ENCODE measurements around the gene HLA-DOB. TPM values are rescaled to one million over a fixed set of nuclear protein-coding genes. Genes with fewer than 3 reads are reported as not detected.

HLA-DOB gene
- total and polyA plus RNA-seq, 2 donors (not counting 3 experiments of a cell fraction or from before 2014, with no cell fraction given): 0.46 to 0.54 TPM

DNA sequence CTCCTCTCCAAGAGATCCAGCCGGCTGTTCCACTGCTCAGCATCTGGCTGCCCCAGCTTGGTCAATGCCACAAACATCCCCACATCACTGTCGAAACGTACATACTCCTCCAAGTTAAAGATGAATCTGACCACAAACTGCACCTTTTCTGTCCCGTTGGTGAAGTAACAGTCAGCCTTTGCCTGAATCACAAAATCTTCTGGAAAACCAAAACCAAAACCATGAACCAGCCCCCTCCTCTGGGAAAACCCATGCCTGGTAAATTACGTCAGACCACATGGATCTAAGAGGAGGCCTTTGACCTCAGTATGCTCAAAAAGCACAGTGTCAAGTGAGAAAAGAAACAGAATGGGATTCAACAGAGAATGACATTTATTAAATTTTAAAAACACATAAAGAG, 1.7 kb downstream of the HLA-DOB start:
- intact Hi-C loops (cut with micrococcal nuclease): no loop called here

DNA sequence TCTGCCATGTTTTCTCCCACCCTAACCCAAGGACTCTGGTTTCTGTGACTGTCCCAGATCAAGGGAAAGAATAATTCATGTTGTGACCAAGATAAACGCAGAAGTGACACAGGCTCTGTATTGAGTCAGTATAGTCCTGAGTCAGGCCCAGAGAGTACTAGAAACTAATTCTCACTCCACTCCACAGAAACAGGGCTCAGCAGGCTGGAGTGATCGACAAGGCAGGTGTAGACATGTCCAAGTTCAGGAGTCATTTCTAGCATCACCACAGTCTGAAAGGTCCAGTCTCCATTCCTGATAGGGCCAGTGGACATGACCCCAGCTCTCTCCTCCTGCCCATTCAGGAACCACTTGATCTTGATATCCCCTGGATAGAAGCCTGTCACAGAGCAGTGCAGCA, 2.7 kb downstream of the HLA-DOB start:
- Histone ChIP-seq H3K9me3 (replicated peaks; ENCODE audit: control insufficient read depth, insufficient read depth, low read length) (no peaks in the 10 kb centered on the region), H3K27ac (ENCODE audit: insufficient read depth, low read depth, low read length) (no peak overlapping the region), H3K27me3 (ENCODE audit: control insufficient read depth in 2 of 2, insufficient read depth in 2 of 2, low read length in 2 of 2) (peaks cover 8 to 15% of the 10 kb centered on the region in 2 experiments), H3K4me1 (ENCODE audit: control insufficient read depth, extremely low read depth, insufficient read depth, low read length) (no peaks in the 10 kb centered on the region), H3K4me2 (ENCODE audit: insufficient read depth, low read length) (no peak overlapping the region), H3K9ac (replicated peaks; ENCODE audit: extremely low read depth, insufficient read depth, low read length) (no peak overlapping the region), H3K4me3 (replicated peaks in 1 of 3; ENCODE audit: insufficient read depth in 1 of 3, low read depth in 1 of 3, low read length in 3 of 3) (no peak overlapping the region), H3K9me1 (replicated peaks; ENCODE audit: control insufficient read depth, extremely low read depth, insufficient read depth, low read length) (no peaks in the 10 kb centered on the region), H4K20me1 (replicated peaks; ENCODE audit: control insufficient read depth, extremely low read depth, insufficient read depth, low read length) (no peaks in the 10 kb centered on the region), H3K79me2 (ENCODE audit: control insufficient read depth, insufficient read depth, low read length) (no peaks in the 10 kb centered on the region), H3K36me3 (ENCODE audit: control insufficient read depth in 2 of 2, extremely low read depth in 1 of 2, insufficient read depth in 2 of 2, low read length in 2 of 2) (no peaks in the 10 kb centered on the region), H2AFZ (ENCODE audit: low read depth, low read length) (no peak overlapping the region)
- intact Hi-C loops (cut with micrococcal nuclease) (no loop called here), dilution Hi-C loops (cut with MboI; ENCODE audit: extremely low pct_ligation_motif_present, low sequenced_read_pairs) (no loop called here)
- TF ChIP-seq GATA2 (IDR thresholded peaks at IDR 0.05; ENCODE audit: insufficient read depth, insufficient read length, low read depth, low read length) (no peak), MYC (IDR thresholded peaks at IDR 0.05; ENCODE audit: low read depth, low read length) (no peak), FOS (IDR thresholded peaks at IDR 0.05; ENCODE audit: borderline replicate concordance, insufficient read depth, low read length) (no peak), POLR2AphosphoS5 (IDR thresholded peaks at IDR 0.05; ENCODE audit: insufficient read depth, low read depth, low read length) (no peak), POLR2A (IDR thresholded peaks at IDR 0.05; ENCODE audit: low read depth, low read length) (no peak), JUN (IDR thresholded peaks at IDR 0.05; ENCODE audit: borderline replicate concordance, insufficient read depth, insufficient read length, low read depth) (no peak), EZH2 (IDR thresholded peaks at IDR 0.05; ENCODE audit: borderline replicate concordance, low read depth, low read length, severe bottlenecking) (no peak)
- TF ChIP-seq, protein P1, sequence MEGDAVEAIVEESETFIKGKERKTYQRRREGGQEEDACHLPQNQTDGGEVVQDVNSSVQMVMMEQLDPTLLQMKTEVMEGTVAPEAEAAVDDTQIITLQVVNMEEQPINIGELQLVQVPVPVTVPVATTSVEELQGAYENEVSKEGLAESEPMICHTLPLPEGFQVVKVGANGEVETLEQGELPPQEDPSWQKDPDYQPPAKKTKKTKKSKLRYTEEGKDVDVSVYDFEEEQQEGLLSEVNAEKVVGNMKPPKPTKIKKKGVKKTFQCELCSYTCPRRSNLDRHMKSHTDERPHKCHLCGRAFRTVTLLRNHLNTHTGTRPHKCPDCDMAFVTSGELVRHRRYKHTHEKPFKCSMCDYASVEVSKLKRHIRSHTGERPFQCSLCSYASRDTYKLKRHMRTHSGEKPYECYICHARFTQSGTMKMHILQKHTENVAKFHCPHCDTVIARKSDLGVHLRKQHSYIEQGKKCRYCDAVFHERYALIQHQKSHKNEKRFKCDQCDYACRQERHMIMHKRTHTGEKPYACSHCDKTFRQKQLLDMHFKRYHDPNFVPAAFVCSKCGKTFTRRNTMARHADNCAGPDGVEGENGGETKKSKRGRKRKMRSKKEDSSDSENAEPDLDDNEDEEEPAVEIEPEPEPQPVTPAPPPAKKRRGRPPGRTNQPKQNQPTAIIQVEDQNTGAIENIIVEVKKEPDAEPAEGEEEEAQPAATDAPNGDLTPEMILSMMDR (IDR thresholded peaks at IDR 0.05; ENCODE audit: extremely low read depth in 1 of 2, insufficient read depth in 1 of 2, low read depth in 1 of 2, low read length in 2 of 2): no peak
- TF ChIP-seq, protein P2, sequence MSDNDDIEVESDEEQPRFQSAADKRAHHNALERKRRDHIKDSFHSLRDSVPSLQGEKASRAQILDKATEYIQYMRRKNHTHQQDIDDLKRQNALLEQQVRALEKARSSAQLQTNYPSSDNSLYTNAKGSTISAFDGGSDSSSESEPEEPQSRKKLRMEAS (IDR thresholded peaks at IDR 0.05; ENCODE audit: insufficient read depth, insufficient read length): no peak
- POLR2A ChIA-PET: no interaction called here
- BruUV-seq (replicated peaks): no TSS peak
- no peak for FAIRE-seq
- CTCF ChIA-PET: interaction anchor here (2.5 kb wide), 1 partner anchor 54 kb away, joined by 13 read pairs; no protein-coding TSS in a partner anchor
- DNase-seq (ENCODE audit: low read depth, low spot score): no peak

More for the DNA sequence above, 1.7 kb downstream of the HLA-DOB start:
- no peak overlapping the region for H2AFZ ChIP-seq (ENCODE audit: low read depth, low read length)
- no peaks in the 10 kb centered on the region for H3K9me1 ChIP-seq (replicated peaks; ENCODE audit: control insufficient read depth, extremely low read depth, insufficient read depth, low read length)
- H3K27me3 ChIP-seq (ENCODE audit: control insufficient read depth in 2 of 2, insufficient read depth in 2 of 2, low read length in 2 of 2): peaks cover 4 to 16% of the 10 kb centered on the region in 2 experiments
- H3K79me2 ChIP-seq (ENCODE audit: control insufficient read depth, insufficient read depth, low read length): no peaks in the 10 kb centered on the region
- H3K36me3 ChIP-seq (ENCODE audit: control insufficient read depth in 2 of 2, extremely low read depth in 1 of 2, insufficient read depth in 2 of 2, low read length in 2 of 2): no peaks in the 10 kb centered on the region
- no peak overlapping the region for H3K4me3 ChIP-seq (replicated peaks in 1 of 3; ENCODE audit: insufficient read depth in 1 of 3, low read depth in 1 of 3, low read length in 3 of 3)
- H3K4me1 ChIP-seq (ENCODE audit: control insufficient read depth, extremely low read depth, insufficient read depth, low read length): no peaks in the 10 kb centered on the region
- H4K20me1 ChIP-seq (replicated peaks; ENCODE audit: control insufficient read depth, extremely low read depth, insufficient read depth, low read length): no peaks in the 10 kb centered on the region
- dilution Hi-C loops (cut with MboI; ENCODE audit: extremely low pct_ligation_motif_present, low sequenced_read_pairs): no loop called here
- H3K4me2 ChIP-seq (ENCODE audit: insufficient read depth, low read length): no peak overlapping the region
- TF ChIP-seq POLR2AphosphoS5 (IDR thresholded peaks at IDR 0.05; ENCODE audit: insufficient read depth, low read depth, low read length) (no peak), JUN (IDR thresholded peaks at IDR 0.05; ENCODE audit: borderline replicate concordance, insufficient read depth, insufficient read length, low read depth) (no peak), FOS (IDR thresholded peaks at IDR 0.05; ENCODE audit: borderline replicate concordance, insufficient read depth, low read length) (no peak), POLR2A (IDR thresholded peaks at IDR 0.05; ENCODE audit: low read depth, low read length) (no peak)
- TF ChIP-seq, protein P1 (IDR thresholded peaks at IDR 0.05; ENCODE audit: extremely low read depth in 1 of 2, insufficient read depth in 1 of 2, low read depth in 1 of 2, low read length in 2 of 2): no peak
- POLR2A ChIA-PET: no interaction called here
- no peak overlapping the region for H3K27ac ChIP-seq (ENCODE audit: insufficient read depth, low read depth, low read length)
- CTCF ChIA-PET: no interaction called here
- FAIRE-seq: no peak
- no peaks in the 10 kb centered on the region for H3K9me3 ChIP-seq (replicated peaks; ENCODE audit: control insufficient read depth, insufficient read depth, low read length)
- BruUV-seq (replicated peaks): no TSS peak
- no peak overlapping the region for H3K9ac ChIP-seq (replicated peaks; ENCODE audit: extremely low read depth, insufficient read depth, low read length)
- no peak for DNase-seq (ENCODE audit: low read depth, low spot score)
